GM18873 (cell line): ENCODE data around the gene PTH.

Experiments
- ATAC-seq: cut with Tn5 transposase; IDR thresholded peaks from one replicate; pipeline ENCODE4 v1.9.1; 2021; ENCODE audit warnings: mild to moderate bottlenecking, moderate library complexity, moderate number of reproducible peaks; ENCODE audit not compliant: unreplicated experiment, low FRiP score

PTH gene

GRCh38 chr11:13450832-13451397 lies 44.9 kb downstream of the PTH start:
- ATAC-seq: no peak

- no peak for ATAC-seq
Observed at GRCh38 chr11:13449522-13449921, 46.3 kb downstream of the PTH start.

GRCh38 chr11:13448876-13449275 lies 46.9 kb downstream of the PTH start:
- no peak for ATAC-seq

- no peak for ATAC-seq
Observed at GRCh38 chr11:13446444-13446843, 49.4 kb downstream of the PTH start.

- ATAC-seq: no peak
Observed at GRCh38 chr11:13445588-13445987, 50.2 kb downstream of the PTH start.
